Dermis blood vessel endothelial cell (primary cell): ENCODE measurements around the gene CPLX4. TPM values are rescaled to one million over a fixed set of nuclear protein-coding genes. Genes with fewer than 3 reads are reported as not detected.
"Not testable (repeated sequence)": the region's sequence is repeated elsewhere in the genome, so short reads cannot be mapped to it uniquely, and the experiment has no call there.

Experiments
- DNase-seq: peaks from one replicate; pipeline ENCODE4 v3.0.0; 2010
- total RNA-seq: library from RNA; depleted of rRNA; stranded (reverse); fragments of >200 nt; gene quantifications from 2 replicates; pipeline ENCODE4 v1.2.3, GENCODE V29; 2014

The CPLX4 gene
- total RNA-seq, 1 donor from 2014 or later: not detected

DNA sequence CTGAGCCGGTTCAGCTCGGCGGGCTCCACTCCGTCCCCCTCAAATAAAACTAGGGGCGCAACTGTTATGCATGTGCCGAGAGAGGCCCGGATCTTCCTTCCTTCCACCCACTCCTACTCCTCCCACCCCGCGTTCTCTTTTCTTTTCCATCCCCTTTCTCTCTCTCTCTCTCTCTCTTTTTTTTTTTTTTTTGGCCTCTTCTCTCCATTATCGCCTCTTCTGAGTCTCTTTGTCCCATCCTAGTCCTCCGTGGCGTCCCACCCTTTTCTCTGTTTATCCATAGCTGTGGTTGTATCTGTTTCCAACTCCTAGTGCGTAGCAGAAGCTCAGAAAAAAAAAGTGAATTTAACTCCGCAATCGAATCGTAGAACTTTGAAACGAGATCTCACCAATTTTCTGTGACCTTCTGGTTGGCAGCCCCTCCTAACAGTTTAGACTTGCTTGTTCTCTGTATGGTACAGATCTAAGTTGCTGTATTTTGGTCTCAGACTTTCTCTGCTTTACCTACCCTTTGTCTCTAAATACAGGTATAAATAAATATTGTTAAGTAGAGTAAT is 48.8 kb downstream of the CPLX4 start:
- no peak for DNase-seq

DNA sequence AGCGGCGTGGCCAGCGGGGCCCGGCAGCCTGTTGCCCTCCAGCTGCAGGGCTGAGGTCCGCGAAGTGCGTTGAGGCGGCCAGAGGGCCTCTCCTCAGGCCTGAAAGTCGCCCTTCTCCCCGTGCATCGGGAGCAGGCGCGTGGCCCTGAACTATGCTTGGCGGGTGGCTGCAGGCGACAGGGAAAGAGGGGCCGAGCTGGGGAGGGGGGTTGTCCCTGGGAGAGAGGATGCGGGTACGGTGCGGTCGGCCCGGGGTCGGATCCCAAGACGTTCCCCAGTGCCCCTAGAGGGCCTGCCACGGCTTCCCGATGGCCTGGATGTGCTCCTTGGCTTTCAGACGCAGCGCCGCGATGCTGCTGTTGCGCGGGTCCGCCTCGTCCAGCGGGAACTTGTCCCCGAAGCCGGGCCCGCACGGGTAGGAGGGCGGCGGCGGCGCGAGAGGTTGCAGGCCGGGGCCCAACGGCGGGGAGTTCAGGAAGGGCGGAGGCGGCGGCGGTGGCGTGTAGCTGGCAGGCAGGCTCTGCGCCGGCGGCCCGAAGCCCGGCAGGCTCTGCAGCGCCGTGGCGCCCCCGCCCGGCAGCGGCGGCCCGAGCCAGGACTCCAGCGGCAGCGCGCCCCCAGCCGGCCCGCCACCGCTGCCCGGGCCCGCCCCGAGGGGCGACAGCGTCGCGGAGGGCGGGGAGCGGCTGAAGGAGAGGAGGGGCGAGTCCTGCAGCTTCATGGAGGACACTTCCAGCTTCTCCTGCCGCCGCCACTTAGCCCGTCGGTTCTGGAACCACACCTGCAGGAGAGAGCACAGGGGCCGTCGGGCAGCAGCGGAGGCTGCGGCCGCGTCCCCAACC is 49.5 kb downstream of the CPLX4 start:
- DNase-seq: peak; percentile 44

- DNase-seq: no peak
Measured at GRCh38 chr18:59268127-59268720, 50.2 kb downstream of the CPLX4 start.

GRCh38 chr18:59267503-59268126 is 50.8 kb downstream of the CPLX4 start:
- DNase-seq: no peak

GRCh38 chr18:59266886-59267502 is 51.5 kb downstream of the CPLX4 start:
- DNase-seq: no peak

DNA sequence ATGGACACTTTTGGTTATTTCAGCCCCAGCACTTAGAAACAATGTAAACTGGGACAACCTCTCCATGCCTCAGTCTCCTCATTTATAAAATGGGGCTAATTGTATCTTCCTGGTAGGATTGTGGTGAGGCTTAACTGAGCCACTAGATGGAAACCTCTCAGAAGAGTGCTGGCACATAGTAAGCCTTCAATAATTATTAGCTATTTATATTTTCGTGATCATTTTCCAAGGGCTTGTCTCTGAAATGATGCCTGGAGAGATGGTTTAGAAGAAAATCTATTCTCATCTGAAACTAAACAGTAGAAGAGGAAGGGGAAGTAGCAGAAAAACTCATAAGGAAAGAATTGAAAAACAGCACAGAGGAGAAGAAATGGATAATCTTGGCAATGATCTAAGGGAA is 52.0 kb downstream of the CPLX4 start:
- no peak for DNase-seq

- DNase-seq: no peak
Measured at GRCh38 chr18:59265974-59266369, 52.5 kb downstream of the CPLX4 start.

DNA sequence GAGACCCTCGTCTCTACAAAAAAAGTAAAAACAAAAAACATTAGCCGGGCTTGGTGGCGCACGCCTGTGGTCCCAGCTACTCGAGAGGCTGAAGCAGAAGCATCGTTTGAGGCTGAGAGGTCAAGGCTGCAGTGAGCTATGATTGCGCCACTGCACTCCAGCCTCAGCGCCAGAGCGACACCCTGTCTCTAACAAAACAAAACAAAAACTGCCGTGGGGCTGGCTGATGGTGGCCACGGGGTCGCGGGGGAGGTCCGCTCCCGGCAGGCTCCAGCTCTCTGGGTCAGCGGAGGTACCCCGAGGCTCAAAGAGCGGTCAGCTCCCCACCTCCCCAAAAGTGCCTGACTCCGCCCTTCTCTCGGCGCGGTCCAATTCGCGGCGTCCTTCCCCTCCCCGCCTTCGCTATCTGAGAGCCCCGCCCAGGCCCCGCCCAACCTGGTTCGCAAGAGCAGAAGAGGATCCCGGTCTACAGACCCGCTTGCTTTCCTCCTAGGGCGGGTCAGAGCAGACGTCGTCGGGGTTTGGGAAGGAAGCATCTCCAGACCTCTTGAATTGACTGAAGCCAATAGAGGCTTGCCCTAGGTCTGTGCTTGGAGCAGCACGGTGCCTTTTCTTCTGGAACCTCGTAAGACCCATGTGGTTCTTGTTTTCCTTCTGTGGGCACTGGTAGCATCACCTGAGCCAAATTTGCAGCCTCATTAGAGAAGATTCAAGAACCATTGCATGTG is 53.0 kb downstream of the CPLX4 start:
- DNase-seq: no peak

GRCh38 chr18:59264651-59265245 is 53.7 kb downstream of the CPLX4 start:
- no peak for DNase-seq

DNA sequence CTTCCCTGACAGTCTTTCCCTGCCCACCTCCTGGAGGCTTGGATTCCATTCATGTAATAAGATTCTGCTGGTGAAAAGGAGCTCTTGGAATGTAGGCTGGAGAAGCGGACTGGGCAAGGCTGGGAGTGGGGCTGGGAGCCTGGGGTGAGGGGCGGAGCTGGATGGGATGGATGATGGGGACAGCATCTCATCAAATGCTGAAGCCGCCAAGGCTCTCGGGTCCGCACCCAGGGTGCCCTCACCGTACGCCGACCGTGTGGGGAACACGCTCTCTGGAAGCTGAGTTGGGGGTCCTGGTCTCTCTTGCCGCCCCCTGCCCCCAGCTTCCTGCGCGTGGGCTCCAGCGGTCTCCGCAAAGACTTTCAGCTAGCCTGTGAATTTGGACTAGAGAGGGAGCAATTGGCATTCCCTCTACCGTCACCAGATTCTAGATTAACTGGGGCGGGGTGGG is 54.3 kb downstream of the CPLX4 start:
- no peak for DNase-seq

GRCh38 chr18:59263661-59264060 is 54.8 kb downstream of the CPLX4 start:
- DNase-seq: no peak

DNA sequence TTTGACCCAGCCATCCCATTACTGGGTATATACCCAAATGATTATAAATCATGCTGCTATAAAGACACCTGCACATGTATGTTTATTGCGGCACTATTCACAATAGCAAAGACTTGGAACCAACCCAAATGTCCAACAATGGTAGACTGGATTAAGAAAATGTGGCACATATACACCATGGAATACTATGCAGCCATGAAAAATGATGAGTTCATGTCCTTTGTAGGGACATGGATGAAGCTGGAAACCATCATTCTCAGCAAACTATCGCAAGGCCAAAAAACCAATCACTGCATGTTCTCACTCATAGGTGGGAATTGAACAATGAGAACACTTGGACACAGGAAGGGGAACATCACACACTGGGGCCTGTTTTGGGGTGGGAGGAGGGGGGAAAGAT is 56.2 kb downstream of the CPLX4 start:
- not testable (repeated sequence) for DNase-seq

- not testable (repeated sequence) for DNase-seq
Measured at GRCh38 chr18:59261842-59262241, 56.6 kb downstream of the CPLX4 start.

DNA sequence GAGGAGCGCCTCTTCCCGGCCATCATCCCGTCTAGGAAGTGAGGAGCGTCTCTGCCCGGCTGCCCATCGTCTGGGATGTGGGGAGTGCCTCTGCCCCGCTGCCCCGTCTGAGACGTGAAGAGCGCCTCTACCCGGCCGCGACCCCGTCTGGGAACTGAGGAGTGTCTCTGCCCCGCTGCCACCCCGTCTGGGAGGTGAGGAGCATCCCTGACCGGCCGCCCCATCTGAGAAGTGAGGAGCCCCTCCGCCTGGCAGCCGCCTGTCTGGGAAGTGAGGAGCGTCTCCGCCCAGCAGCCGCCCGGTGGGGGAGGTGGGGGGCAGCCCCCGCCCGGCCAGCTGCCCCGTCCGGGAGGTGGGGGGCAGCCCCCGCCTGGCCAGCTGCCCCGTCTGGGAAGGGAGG is 63.0 kb downstream of the CPLX4 start:
- not testable (repeated sequence) for DNase-seq

GRCh38 chr18:59249199-59249774 is 69.2 kb downstream of the CPLX4 start:
- DNase-seq: peak; percentile 79

DNA sequence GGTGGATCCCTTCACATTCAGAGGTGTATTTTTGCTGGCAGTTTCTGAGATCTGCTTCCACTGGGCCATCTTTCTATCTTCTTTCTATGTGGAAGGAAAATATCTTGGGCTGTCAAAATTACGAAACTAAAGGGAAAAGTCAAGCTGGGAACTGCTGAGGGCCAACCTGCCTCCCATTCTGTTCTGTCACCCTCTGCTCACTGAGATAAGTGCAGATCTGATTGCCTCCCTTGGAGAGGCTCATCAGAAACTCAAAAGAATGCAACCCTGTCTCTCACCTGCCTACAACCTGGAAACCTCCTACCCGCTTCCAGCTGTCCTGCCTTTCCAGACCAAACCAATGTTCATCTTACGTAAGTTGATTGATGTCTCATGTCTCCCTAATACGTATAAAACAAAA is 71.7 kb downstream of the CPLX4 start:
- no peak for DNase-seq

Other genes with a start within 250 kb of the CPLX4 start
- 20.8 and 24.8 TPM in 2 replicates for gene SEC11C, start 178.8 kb downstream of the CPLX4 start, total RNA-seq
- not detected in 2 replicates for gene GRP, start 98.5 kb downstream of the CPLX4 start, total RNA-seq
- gene RAX, start 45.2 kb downstream of the CPLX4 start, total RNA-seq: not detected in 2 replicates
- 132 and 143 TPM in 2 replicates for gene LMAN1, start 40.6 kb upstream of the CPLX4 start, total RNA-seq